Activated CD4-positive, alpha-beta T cell treated with anti-CD3 and anti-CD28 coated beads, Interleukin-2, amount 10 ng/mL, durations not matched to agents 24 days and 14 days (primary cell): ENCODE results near the gene PNPLA7. TPM values are rescaled to one million over a fixed set of nuclear protein-coding genes. Genes with fewer than 3 reads are reported as not detected.
"Not testable (repeated sequence)": the region's sequence is repeated elsewhere in the genome, so short reads cannot be mapped to it uniquely, and the experiment has no call there.

Experiments used
- DNase-seq: peaks from one replicate; pipeline ENCODE4 v3.0.0; 2022
- H3K27ac Mint-ChIP-seq: one replicate; pipeline ENCODE4 v1.8.0; 2022; ENCODE audit warnings: mild to moderate bottlenecking, mixed read lengths
- H3K27me3 Mint-ChIP-seq: one replicate; pipeline ENCODE4 v1.8.0; 2022; ENCODE audit warnings: mixed read lengths
- H3K36me3 Mint-ChIP-seq: one replicate; pipeline ENCODE4 v1.8.0; 2022; ENCODE audit warnings: low read depth, mild to moderate bottlenecking, mixed read lengths
- H3K4me1 Mint-ChIP-seq: one replicate; pipeline ENCODE4 v1.8.0; 2021; ENCODE audit warnings: mixed read lengths
- H3K4me3 Mint-ChIP-seq: one replicate; pipeline ENCODE4 v1.8.0; 2022; ENCODE audit warnings: mild to moderate bottlenecking, moderate library complexity, mixed read lengths
- H3K9me3 Mint-ChIP-seq: one replicate; pipeline ENCODE4 v1.8.0; 2021; ENCODE audit warnings: mixed read lengths
- intact Hi-C: fragments of 100-400 bp; cut with micrococcal nuclease; formaldehyde crosslinking; loops from one replicate; pipeline ENCODE4 v1.15.1; 2023
- total RNA-seq: library from RNA; stranded (reverse); gene quantifications from 2 replicates; pipeline ENCODE4 v1.2.3, GENCODE V29; 2022

PNPLA7 gene
- total RNA-seq, 1 donor from 2014 or later = 1.7 TPM

DNA sequence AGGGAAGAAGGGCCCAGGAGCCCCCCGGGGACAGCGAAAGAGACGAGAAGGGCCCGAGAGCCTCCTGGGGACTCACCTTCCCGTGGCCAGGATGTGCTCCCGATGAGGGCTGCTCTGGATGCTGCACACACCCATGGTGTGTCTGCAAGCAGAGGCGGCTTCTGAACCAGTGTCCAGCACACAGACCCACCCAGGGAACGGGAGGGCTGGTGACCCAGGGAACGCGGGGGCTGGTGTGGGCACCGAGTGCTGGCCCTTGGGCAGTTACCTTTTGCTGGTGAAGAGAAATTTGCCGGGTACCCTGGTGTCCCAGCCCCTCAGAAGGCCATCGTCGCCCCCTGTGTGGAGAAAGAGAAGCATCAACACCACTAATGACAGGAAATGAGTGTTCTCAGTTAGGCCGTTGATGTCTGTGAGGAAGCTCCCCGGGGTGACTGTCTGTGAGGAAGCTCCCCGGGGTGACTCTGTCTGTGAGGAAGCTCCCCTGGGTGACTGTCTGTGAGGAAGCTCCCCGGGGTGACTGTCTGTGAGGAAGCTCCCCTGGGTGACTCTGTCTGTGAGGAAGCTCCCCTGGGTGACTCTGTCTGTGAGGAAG is 14.7 kb upstream of the PNPLA7 start:
- peaks cover 36% of the 10 kb centered on the region for H3K36me3 Mint-ChIP-seq
- H3K27ac Mint-ChIP-seq = no peak overlapping the region
- H3K4me3 Mint-ChIP-seq = no peak overlapping the region
- DNase-seq = no peak
- intact Hi-C loops = no loop called here
- H3K4me1 Mint-ChIP-seq = peaks cover 6% of the 10 kb centered on the region
- no peaks in the 10 kb centered on the region for H3K9me3 Mint-ChIP-seq
- H3K27me3 Mint-ChIP-seq = no peaks in the 10 kb centered on the region

- H3K9me3 Mint-ChIP-seq = no peaks in the 10 kb centered on the region
- DNase-seq = no peak
- H3K27me3 Mint-ChIP-seq = no peaks in the 10 kb centered on the region
- H3K4me3 Mint-ChIP-seq = no peak overlapping the region
- peaks cover 37% of the 10 kb centered on the region for H3K36me3 Mint-ChIP-seq
- H3K4me1 Mint-ChIP-seq = peaks cover 2% of the 10 kb centered on the region
- intact Hi-C loops = no loop called here
- no peak overlapping the region for H3K27ac Mint-ChIP-seq
Observed at GRCh38 chr9:137564134-137564533, 13.9 kb upstream of the PNPLA7 start.

- H3K27me3 Mint-ChIP-seq = no peaks in the 10 kb centered on the region
- no peaks in the 10 kb centered on the region for H3K9me3 Mint-ChIP-seq
- no peak for DNase-seq
- peaks cover 3% of the 10 kb centered on the region for H3K4me1 Mint-ChIP-seq
- H3K4me3 Mint-ChIP-seq = no peak overlapping the region
- no peak overlapping the region for H3K27ac Mint-ChIP-seq
- H3K36me3 Mint-ChIP-seq = peaks cover 44% of the 10 kb centered on the region
- intact Hi-C loops = no loop called here
Observed at GRCh38 chr9:137558127-137558526, 7.9 kb upstream of the PNPLA7 start.

GRCh38 chr9:137556069-137556838 is 6.1 kb upstream of the PNPLA7 start:
- Mint-ChIP-seq H3K27ac (no peak overlapping the region), H3K36me3 (peaks cover 38% of the 10 kb centered on the region), H3K9me3 (no peaks in the 10 kb centered on the region)

DNA sequence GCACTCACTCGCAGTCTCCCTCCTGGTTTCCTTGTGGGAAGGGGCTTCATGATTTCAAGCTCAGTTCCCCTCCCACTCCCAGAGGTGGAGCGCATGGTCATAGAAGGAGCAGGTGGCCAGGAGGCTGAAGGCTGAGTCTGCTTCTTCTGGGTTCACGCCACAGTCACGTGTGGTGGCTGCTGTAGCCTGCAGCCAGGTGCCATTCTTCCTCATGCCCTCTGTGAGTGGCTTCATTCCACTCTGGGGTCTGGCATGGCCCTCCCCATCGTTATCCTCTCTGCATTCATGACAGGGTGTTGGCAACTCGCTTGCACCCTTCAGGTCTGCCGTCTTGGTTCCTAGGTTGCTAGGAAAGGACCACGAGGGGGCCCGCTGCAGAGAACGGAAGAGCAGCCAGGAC is 5.0 kb upstream of the PNPLA7 start:
- intact Hi-C loops = no loop called here
- H3K9me3 Mint-ChIP-seq = no peaks in the 10 kb centered on the region
- peaks cover 7% of the 10 kb centered on the region for H3K4me1 Mint-ChIP-seq
- DNase-seq = no peak
- no peak overlapping the region for H3K4me3 Mint-ChIP-seq
- peaks cover 39% of the 10 kb centered on the region for H3K36me3 Mint-ChIP-seq
- no peaks in the 10 kb centered on the region for H3K27me3 Mint-ChIP-seq
- H3K27ac Mint-ChIP-seq = no peak overlapping the region

More at GRCh38 chr9:137556069-137556838, 6.1 kb upstream of the PNPLA7 start:
- DNase-seq = no peak
- H3K27me3 Mint-ChIP-seq = no peaks in the 10 kb centered on the region
- peaks cover 5% of the 10 kb centered on the region for H3K4me1 Mint-ChIP-seq
- H3K4me3 Mint-ChIP-seq = no peak overlapping the region
- intact Hi-C loops = no loop called here

DNA sequence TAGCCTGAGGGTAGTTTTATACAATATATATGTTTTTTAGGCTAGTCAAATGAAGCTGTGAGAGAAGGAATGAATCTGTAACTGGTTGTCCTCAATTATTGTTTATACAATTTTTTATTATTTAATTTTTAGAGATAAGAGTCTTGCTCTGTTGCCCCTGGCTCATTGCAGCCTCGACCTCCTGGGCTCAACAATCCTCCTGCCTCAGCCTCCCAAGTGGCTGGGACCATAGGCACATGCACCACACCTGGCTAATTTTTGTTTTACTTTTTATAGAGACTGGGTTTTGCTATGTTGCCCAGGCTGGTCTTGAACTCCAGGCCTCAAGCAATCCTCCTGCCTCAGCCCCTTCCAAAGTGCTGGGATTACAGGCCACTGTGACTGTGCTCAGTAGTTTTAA is 4.1 kb upstream of the PNPLA7 start:
- DNase-seq = no peak
- no peaks in the 10 kb centered on the region for H3K9me3 Mint-ChIP-seq
- H3K36me3 Mint-ChIP-seq = peaks cover 31% of the 10 kb centered on the region
- H3K27me3 Mint-ChIP-seq = no peaks in the 10 kb centered on the region
- peaks cover 9% of the 10 kb centered on the region for H3K4me1 Mint-ChIP-seq
- no peak overlapping the region for H3K4me3 Mint-ChIP-seq
- intact Hi-C loops = loop anchor here (5.0 kb wide), 2 partner anchors 97 to 762 kb away; partner anchors contain the start of genes NSMF and TMEM141
- H3K27ac Mint-ChIP-seq = no peak overlapping the region

DNA sequence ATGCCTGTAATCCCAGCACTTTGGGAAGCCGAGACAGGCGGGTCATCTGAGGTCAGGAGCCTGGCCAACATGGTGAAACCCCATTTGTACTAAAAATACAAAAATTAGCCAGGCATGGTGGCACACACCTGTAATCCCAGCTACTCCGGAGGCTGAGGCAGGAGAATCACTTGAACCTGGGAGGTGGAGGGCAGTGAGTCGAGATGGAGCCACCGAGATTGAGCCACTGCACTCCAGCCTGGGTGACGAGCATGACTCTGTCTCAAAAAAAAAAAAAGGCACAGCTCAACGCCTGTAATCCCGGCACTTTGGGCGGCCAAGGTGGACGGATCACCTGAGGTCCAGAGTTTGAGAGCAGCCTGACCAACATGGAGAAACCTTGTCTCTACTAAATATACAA is 3.5 kb upstream of the PNPLA7 start:
- intact Hi-C loops = loop anchor here (5.0 kb wide), 2 partner anchors 96 to 761 kb away; partner anchors contain the start of genes NSMF and TMEM141
- DNase-seq, H3K27me3 Mint-ChIP-seq, H3K27ac Mint-ChIP-seq, H3K9me3 Mint-ChIP-seq: not testable (repeated sequence)
- Mint-ChIP-seq H3K36me3 (peaks cover 31% of the 10 kb centered on the region), H3K4me3 (peak overlapping the region; percentile 37), H3K4me1 (peaks cover 11% of the 10 kb centered on the region)

- Mint-ChIP-seq H3K9me3 (no peaks in the 10 kb centered on the region), H3K27me3 (no peaks in the 10 kb centered on the region), H3K27ac (peak overlapping the region; percentile 81), H3K4me1 (peaks cover 13% of the 10 kb centered on the region), H3K36me3 (peaks cover 27% of the 10 kb centered on the region), H3K4me3 (peak overlapping the region; percentile 86)
- DNase-seq = no peak
- intact Hi-C loops = loop anchor here (5.0 kb wide), 2 partner anchors 95 to 760 kb away; partner anchors contain the start of genes NSMF and TMEM141
Observed at GRCh38 chr9:137552022-137552768, 2.0 kb upstream of the PNPLA7 start.

- Mint-ChIP-seq H3K27ac (peak within 1 kb of the TSS; percentile 81), H3K27me3 (no peaks in the 10 kb centered on the region), H3K36me3 (peaks cover 25% of the 10 kb centered on the region), H3K4me3 (peak within 1 kb of the TSS; percentile 86), H3K9me3 (no peaks in the 10 kb centered on the region), H3K4me1 (peaks cover 13% of the 10 kb centered on the region)
- peak; percentile 98 for DNase-seq
- intact Hi-C loops = loop anchor here (1.0 to 5.0 kb wide), 6 partner anchors 17 to 759 kb away; partner anchors contain the start of genes ARRDC1, DPH7, NSMF and TMEM141
Observed at GRCh38 chr9:137551264-137552021, 1.2 kb upstream of the PNPLA7 start, which contains the start of gene MRPL41. Gene MRPL41 (plus strand): TSS chr9:137551879. CDS start chr9:137552082, 203 bp downstream.

- H3K9me3 Mint-ChIP-seq, H3K27ac Mint-ChIP-seq, DNase-seq, H3K27me3 Mint-ChIP-seq: not testable (repeated sequence)
- Mint-ChIP-seq H3K36me3 (peaks cover 20% of the 10 kb centered on the region), H3K4me1 (peaks cover 17% of the 10 kb centered on the region), H3K4me3 (peak overlapping the region; percentile 86)
- intact Hi-C loops = loop anchor here (1.0 to 5.0 kb wide), 6 partner anchors 16 to 759 kb away; partner anchors contain the start of genes ARRDC1, DPH7, NSMF and TMEM141
Observed at GRCh38 chr9:137550958-137551263, 709 bp upstream of the PNPLA7 start.

DNA sequence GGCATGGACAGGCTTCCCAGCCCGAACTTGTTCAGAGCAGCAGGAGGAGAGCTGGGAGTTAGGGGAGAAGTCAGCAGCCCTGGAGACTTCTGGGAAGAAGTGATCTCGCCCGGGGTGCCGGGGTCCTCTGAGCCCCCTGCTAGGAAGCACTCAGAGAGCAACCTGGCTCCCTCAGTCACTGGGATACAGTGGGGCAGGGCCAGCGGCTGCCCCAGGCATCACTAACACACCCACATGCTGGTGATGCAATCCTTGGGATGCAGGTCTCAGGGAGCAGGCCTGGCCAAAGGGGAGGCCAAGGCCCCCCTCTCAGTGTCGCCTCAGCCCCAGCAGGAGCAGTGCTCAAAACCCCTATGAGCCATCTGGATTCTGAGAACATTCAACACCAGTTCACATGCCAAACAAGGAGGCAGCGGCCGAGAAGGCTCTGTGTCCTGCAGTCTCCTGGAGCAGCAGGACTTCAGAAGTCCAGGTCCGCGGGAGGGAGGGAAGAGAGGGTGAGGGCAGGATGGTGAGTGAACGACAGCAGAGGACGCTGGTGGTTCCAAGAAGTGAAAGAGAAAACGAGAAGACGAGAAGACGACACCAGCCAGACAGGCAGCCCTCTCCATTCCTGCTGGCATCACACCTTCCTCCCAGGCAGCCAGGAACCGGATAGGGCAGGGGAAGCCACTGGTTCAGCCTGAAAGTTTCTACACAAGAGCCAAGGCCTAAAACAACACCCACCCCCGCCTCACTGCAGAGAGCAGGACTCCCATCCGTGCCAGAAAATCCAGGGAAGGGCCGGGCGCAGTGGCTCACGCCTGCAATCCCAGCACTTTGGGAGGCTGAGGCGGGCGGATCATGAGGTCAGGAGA is 2.3 kb downstream of the PNPLA7 start:
- peaks cover 21% of the 10 kb centered on the region for H3K4me1 Mint-ChIP-seq
- H3K27ac Mint-ChIP-seq = no peak overlapping the region
- H3K9me3 Mint-ChIP-seq = no peaks in the 10 kb centered on the region
- H3K36me3 Mint-ChIP-seq = peaks cover 6% of the 10 kb centered on the region
- no peak for DNase-seq
- H3K27me3 Mint-ChIP-seq = no peaks in the 10 kb centered on the region
- H3K4me3 Mint-ChIP-seq = peak overlapping the region; percentile 28
- intact Hi-C loops = no loop called here

- Mint-ChIP-seq H3K4me3 (no peak overlapping the region), H3K27me3 (no peaks in the 10 kb centered on the region), H3K27ac (no peak overlapping the region), H3K36me3 (no peaks in the 10 kb centered on the region), H3K4me1 (peaks cover 16% of the 10 kb centered on the region), H3K9me3 (no peaks in the 10 kb centered on the region)
- DNase-seq = no peak
- intact Hi-C loops = no loop called here
Observed at GRCh38 chr9:137545123-137545522, 5.1 kb downstream of the PNPLA7 start.
